ENCODE results near the gene DLK1.

DLK1 gene

DNA sequence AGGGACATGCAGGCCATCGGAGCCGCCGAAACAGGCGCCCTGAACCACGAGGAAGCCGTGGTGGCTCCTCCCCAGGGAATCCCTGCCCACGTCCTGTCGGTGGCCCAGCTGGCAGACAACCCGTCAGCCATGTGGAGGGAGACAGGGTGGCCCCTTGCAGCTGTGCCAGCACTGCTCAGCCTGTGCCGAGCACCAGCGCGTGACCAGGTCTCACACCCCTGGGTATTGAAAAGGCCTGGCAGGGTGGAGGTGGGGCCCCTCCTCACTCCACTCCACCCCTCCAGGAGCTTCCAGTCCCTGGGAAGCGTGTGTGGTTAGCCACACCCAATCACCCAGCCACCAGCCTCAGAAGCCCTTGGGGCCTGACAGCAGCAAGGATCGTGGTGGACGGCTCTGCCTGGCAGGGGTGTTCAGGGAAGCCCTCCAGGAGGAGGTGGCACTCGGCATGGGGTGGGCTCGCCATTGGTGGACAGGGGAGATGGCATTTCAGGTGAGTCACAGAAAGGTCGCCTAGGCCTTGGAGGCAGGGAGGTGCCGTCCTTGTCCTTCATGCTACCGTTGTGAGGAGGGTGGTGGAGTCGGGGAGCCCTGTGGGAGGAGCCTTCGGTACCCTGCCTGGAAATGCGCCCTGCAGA, 12.3 kb upstream of the DLK1 start:
- Histone ChIP-seq H3K27me3 (ENCODE audit: control insufficient read depth in 1 of 2, insufficient read depth in 1 of 2, low read length in 2 of 2) (peaks cover 3 to 67% of the 10 kb centered on the region in 2 experiments), H3K23ac (ENCODE audit: low read length in 2 of 2) (no peak overlapping the region), H3K14ac (ENCODE audit: low read length in 2 of 2) (peak overlapping the region in 1 of 2 experiments; percentile 53), H2AK5ac (ENCODE audit: low read length, severe bottlenecking) (no peak overlapping the region), H3K18ac (ENCODE audit: low read depth in 1 of 2, low read length in 2 of 2) (no peak overlapping the region), H3K4me1 (ENCODE audit: control insufficient read depth, insufficient read depth, low read depth, low read length) (peaks cover 27% of the 10 kb centered on the region), H3K4ac (ENCODE audit: low read depth in 1 of 2, low read length in 2 of 2) (no peak overlapping the region), H3K4me3 (ENCODE audit: insufficient read depth in 1 of 2, low read depth in 1 of 2, low read length in 2 of 2) (no peak overlapping the region), H3K36me3 (ENCODE audit: control insufficient read depth in 1 of 2, insufficient read depth in 2 of 2, low read depth in 1 of 2, low read length in 2 of 2) (no peaks in the 10 kb centered on the region), H3K9me3 (ENCODE audit: control insufficient read depth, low read length) (peaks cover 6% of the 10 kb centered on the region), H2BK5ac (ENCODE audit: low read depth, low read length, poor library complexity, severe bottlenecking) (no peak overlapping the region), H2BK120ac (ENCODE audit: low read depth, low read length) (no peak overlapping the region), H3K9ac (ENCODE audit: low read length) (no peak overlapping the region), H3K79me1 (replicated peaks; ENCODE audit: low read length, poor library complexity, severe bottlenecking) (no peaks in the 10 kb centered on the region), H3K27ac (ENCODE audit: low read length, poor library complexity, severe bottlenecking) (no peak overlapping the region), H4K91ac (ENCODE audit: low read length) (no peak overlapping the region), H4K8ac (ENCODE audit: low read length) (no peak overlapping the region), H2BK15ac (ENCODE audit: low read depth, poor library complexity, severe bottlenecking) (no peak overlapping the region), H2AFZ (ENCODE audit: low read depth, low read length) (no peak overlapping the region), H3K4me2 (ENCODE audit: low read length, poor library complexity, severe bottlenecking) (no peak overlapping the region), H2BK12ac (ENCODE audit: low read length in 2 of 2) (no peak overlapping the region)
- WGBS, result 87% methylated on average over 19 of the region's 23 CpGs
- no peak for DNase-seq

DNA sequence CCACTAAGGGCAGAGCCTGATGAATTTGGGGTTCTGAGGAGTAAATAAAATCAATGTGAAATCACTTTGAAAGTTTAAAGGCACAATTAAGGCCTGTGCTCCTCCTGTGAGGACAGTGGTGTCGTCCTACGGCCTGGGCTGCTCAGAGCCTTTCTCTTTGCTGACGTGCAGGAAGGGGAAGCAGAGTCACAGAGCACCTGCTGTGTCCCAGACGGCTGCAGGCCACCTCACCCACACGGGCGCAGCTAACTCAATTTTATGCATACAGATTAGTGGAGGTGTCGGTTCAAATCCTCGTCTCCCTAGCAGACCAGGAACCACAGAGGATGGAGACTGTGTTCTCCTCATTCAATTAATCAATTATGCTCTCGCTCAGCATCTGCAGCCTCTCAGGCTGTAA, 11.4 kb upstream of the DLK1 start:
- H2AK5ac ChIP-seq (ENCODE audit: low read length, severe bottlenecking), result no peak overlapping the region
- no peak overlapping the region for H3K4me3 ChIP-seq (ENCODE audit: insufficient read depth in 1 of 2, low read depth in 1 of 2, low read length in 2 of 2)
- H3K36me3 ChIP-seq (ENCODE audit: control insufficient read depth in 1 of 2, insufficient read depth in 2 of 2, low read depth in 1 of 2, low read length in 2 of 2), result no peaks in the 10 kb centered on the region
- H3K4ac ChIP-seq (ENCODE audit: low read depth in 1 of 2, low read length in 2 of 2), result no peak overlapping the region
- no peak overlapping the region for H3K23ac ChIP-seq (ENCODE audit: low read length in 2 of 2)
- H2BK120ac ChIP-seq (ENCODE audit: low read depth, low read length), result no peak overlapping the region
- H3K9ac ChIP-seq (ENCODE audit: low read length), result no peak overlapping the region
- peaks cover 6% of the 10 kb centered on the region for H3K9me3 ChIP-seq (ENCODE audit: control insufficient read depth, low read length)
- 95% methylated on average over 9 of the region's 9 CpGs for WGBS
- DNase-seq, result no peak
- no peak overlapping the region for H3K4me2 ChIP-seq (ENCODE audit: low read length, poor library complexity, severe bottlenecking)
- no peak overlapping the region for H3K18ac ChIP-seq (ENCODE audit: low read depth in 1 of 2, low read length in 2 of 2)
- no peak overlapping the region for H2AFZ ChIP-seq (ENCODE audit: low read depth, low read length)
- no peak overlapping the region for H2BK5ac ChIP-seq (ENCODE audit: low read depth, low read length, poor library complexity, severe bottlenecking)
- no peak overlapping the region for H4K91ac ChIP-seq (ENCODE audit: low read length)
- H4K8ac ChIP-seq (ENCODE audit: low read length), result no peak overlapping the region
- no peak overlapping the region for H2BK12ac ChIP-seq (ENCODE audit: low read length in 2 of 2)
- H3K27ac ChIP-seq (ENCODE audit: low read length, poor library complexity, severe bottlenecking), result no peak overlapping the region
- no peak overlapping the region for H2BK15ac ChIP-seq (ENCODE audit: low read depth, poor library complexity, severe bottlenecking)
- no peaks in the 10 kb centered on the region for H3K79me1 ChIP-seq (replicated peaks; ENCODE audit: low read length, poor library complexity, severe bottlenecking)
- H3K14ac ChIP-seq (ENCODE audit: low read length in 2 of 2), result no peak overlapping the region
- H3K4me1 ChIP-seq (ENCODE audit: control insufficient read depth, insufficient read depth, low read depth, low read length), result peaks cover 32% of the 10 kb centered on the region
- H3K27me3 ChIP-seq (ENCODE audit: control insufficient read depth in 1 of 2, insufficient read depth in 1 of 2, low read length in 2 of 2), result peaks cover 5 to 65% of the 10 kb centered on the region in 2 experiments

DNA sequence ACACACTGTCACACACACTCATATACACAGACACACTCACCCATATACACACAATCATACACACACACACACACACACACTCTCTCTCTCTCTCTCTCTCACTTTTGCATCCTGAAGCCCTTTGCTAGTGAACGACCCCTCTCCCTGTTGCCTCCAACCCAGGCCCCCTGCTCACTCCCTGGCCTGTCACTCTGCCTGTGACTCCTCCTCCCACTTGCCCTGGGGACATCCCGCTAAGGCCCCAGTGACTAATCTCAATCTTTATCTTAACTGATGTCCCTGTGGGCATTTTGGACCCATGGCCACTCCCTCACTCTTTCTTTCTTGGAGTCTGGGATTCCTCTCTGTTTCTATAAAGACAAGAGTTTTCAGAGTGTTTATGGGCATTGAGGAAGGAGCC, 10.9 kb upstream of the DLK1 start:
- Histone ChIP-seq H2BK5ac (ENCODE audit: low read depth, low read length, poor library complexity, severe bottlenecking) (no peak overlapping the region), H2BK120ac (ENCODE audit: low read depth, low read length) (no peak overlapping the region), H2BK12ac (ENCODE audit: low read length in 2 of 2) (no peak overlapping the region), H3K14ac (ENCODE audit: low read length in 2 of 2) (no peak overlapping the region), H3K36me3 (ENCODE audit: control insufficient read depth in 1 of 2, insufficient read depth in 2 of 2, low read depth in 1 of 2, low read length in 2 of 2) (no peaks in the 10 kb centered on the region), H2AFZ (ENCODE audit: low read depth, low read length) (no peak overlapping the region), H3K23ac (ENCODE audit: low read length in 2 of 2) (no peak overlapping the region), H3K4ac (ENCODE audit: low read depth in 1 of 2, low read length in 2 of 2) (no peak overlapping the region), H3K18ac (ENCODE audit: low read depth in 1 of 2, low read length in 2 of 2) (no peak overlapping the region), H4K8ac (ENCODE audit: low read length) (no peak overlapping the region), H2AK5ac (ENCODE audit: low read length, severe bottlenecking) (no peak overlapping the region), H3K27ac (ENCODE audit: low read length, poor library complexity, severe bottlenecking) (no peak overlapping the region), H3K79me1 (replicated peaks; ENCODE audit: low read length, poor library complexity, severe bottlenecking) (no peaks in the 10 kb centered on the region), H4K91ac (ENCODE audit: low read length) (no peak overlapping the region), H3K4me1 (ENCODE audit: control insufficient read depth, insufficient read depth, low read depth, low read length) (peaks cover 36% of the 10 kb centered on the region), H3K9me3 (ENCODE audit: control insufficient read depth, low read length) (peaks cover 6% of the 10 kb centered on the region), H3K27me3 (ENCODE audit: control insufficient read depth in 1 of 2, insufficient read depth in 1 of 2, low read length in 2 of 2) (peaks cover 5 to 65% of the 10 kb centered on the region in 2 experiments), H2BK15ac (ENCODE audit: low read depth, poor library complexity, severe bottlenecking) (no peak overlapping the region), H3K4me3 (ENCODE audit: insufficient read depth in 1 of 2, low read depth in 1 of 2, low read length in 2 of 2) (no peak overlapping the region), H3K9ac (ENCODE audit: low read length) (no peak overlapping the region), H3K4me2 (ENCODE audit: low read length, poor library complexity, severe bottlenecking) (no peak overlapping the region)
- WGBS, result 64% methylated on average over 2 of the region's 2 CpGs
- no peak for DNase-seq

DNA sequence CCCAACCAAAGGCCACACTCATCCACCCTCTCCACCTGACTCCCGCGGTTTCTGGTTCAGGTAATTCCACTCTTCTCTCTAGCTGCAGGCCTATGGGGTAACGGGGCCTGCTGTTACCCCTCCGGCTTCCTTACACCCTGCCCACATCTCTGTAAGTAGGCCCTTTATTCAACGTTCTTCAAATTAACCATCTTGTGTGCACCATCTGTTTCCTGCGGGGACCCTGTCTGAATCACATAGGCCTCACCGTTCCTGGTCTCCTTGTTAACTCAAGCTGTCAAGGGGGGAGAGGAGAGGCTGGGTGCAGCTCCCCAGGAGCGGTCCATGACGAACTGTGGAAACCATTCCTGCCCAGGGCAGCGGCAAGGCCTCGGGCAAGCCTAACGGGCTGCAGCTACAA, 9.3 kb upstream of the DLK1 start:
- DNase-seq, result no peak
- H2BK120ac ChIP-seq (ENCODE audit: low read depth, low read length), result no peak overlapping the region
- no peak overlapping the region for H2AK5ac ChIP-seq (ENCODE audit: low read length, severe bottlenecking)
- H3K9me3 ChIP-seq (ENCODE audit: control insufficient read depth, low read length), result peaks cover 6% of the 10 kb centered on the region
- H3K14ac ChIP-seq (ENCODE audit: low read length in 2 of 2), result no peak overlapping the region
- no peak overlapping the region for H3K4me2 ChIP-seq (ENCODE audit: low read length, poor library complexity, severe bottlenecking)
- H2AFZ ChIP-seq (ENCODE audit: low read depth, low read length), result no peak overlapping the region
- H3K79me1 ChIP-seq (replicated peaks; ENCODE audit: low read length, poor library complexity, severe bottlenecking), result no peaks in the 10 kb centered on the region
- peaks cover 43% of the 10 kb centered on the region for H3K4me1 ChIP-seq (ENCODE audit: control insufficient read depth, insufficient read depth, low read depth, low read length)
- no peak overlapping the region for H3K18ac ChIP-seq (ENCODE audit: low read depth in 1 of 2, low read length in 2 of 2)
- H3K23ac ChIP-seq (ENCODE audit: low read length in 2 of 2), result no peak overlapping the region
- H4K8ac ChIP-seq (ENCODE audit: low read length), result no peak overlapping the region
- H4K91ac ChIP-seq (ENCODE audit: low read length), result no peak overlapping the region
- no peak overlapping the region for H2BK5ac ChIP-seq (ENCODE audit: low read depth, low read length, poor library complexity, severe bottlenecking)
- H2BK15ac ChIP-seq (ENCODE audit: low read depth, poor library complexity, severe bottlenecking), result no peak overlapping the region
- peaks cover 13 to 56% of the 10 kb centered on the region in 2 experiments for H3K27me3 ChIP-seq (ENCODE audit: control insufficient read depth in 1 of 2, insufficient read depth in 1 of 2, low read length in 2 of 2)
- H3K27ac ChIP-seq (ENCODE audit: low read length, poor library complexity, severe bottlenecking), result no peak overlapping the region
- no peak overlapping the region for H3K4me3 ChIP-seq (ENCODE audit: insufficient read depth in 1 of 2, low read depth in 1 of 2, low read length in 2 of 2)
- no peaks in the 10 kb centered on the region for H3K36me3 ChIP-seq (ENCODE audit: control insufficient read depth in 1 of 2, insufficient read depth in 2 of 2, low read depth in 1 of 2, low read length in 2 of 2)
- no peak overlapping the region for H3K4ac ChIP-seq (ENCODE audit: low read depth in 1 of 2, low read length in 2 of 2)
- 97% methylated on average over 12 of the region's 12 CpGs for WGBS
- no peak overlapping the region for H2BK12ac ChIP-seq (ENCODE audit: low read length in 2 of 2)
- no peak overlapping the region for H3K9ac ChIP-seq (ENCODE audit: low read length)

All from mesenchymal stem cell (in vitro differentiated cells and primary cell).